LNCaP clone FGC (cell line): ENCODE data around the gene WDR4.
"Not testable (repeated sequence)": the region's sequence is repeated elsewhere in the genome, so short reads cannot be mapped to it uniquely, and the experiment has no call there.

Experiments
- DNase-seq: peaks from one replicate; pipeline ENCODE4 v3.0.0-alpha.2; 2011; ENCODE audit warnings: low read depth
- H3K4me3 ChIP-seq: 2 replicates; pipeline ENCODE4 v1.5.1; 2011; ENCODE audit warnings: mild to moderate bottlenecking, low read depth, low read length, control low read depth
- CTCF ChIP-seq: IDR thresholded peaks from 2 replicates; pipeline ENCODE4 v1.5.1; 2012; ENCODE audit warnings: mild to moderate bottlenecking; ENCODE audit not compliant: control insufficient read depth, insufficient read depth; ENCODE audit errors: extremely low read depth

WDR4 gene

GRCh38 chr21:42847726-42848125, 31.6 kb downstream of the WDR4 start:
- TF ChIP-seq CTCF: no peak
- DNase-seq: no peak
- H3K4me3 ChIP-seq: no peak overlapping the region

GRCh38 chr21:42847051-42847707, 32.2 kb downstream of the WDR4 start:
- DNase-seq: no peak
- no peak for TF ChIP-seq CTCF

GRCh38 chr21:42846221-42846620, 33.1 kb downstream of the WDR4 start:
- no peak for DNase-seq
- TF ChIP-seq CTCF: no peak
- no peak overlapping the region for H3K4me3 ChIP-seq

More at GRCh38 chr21:42847051-42847707, 32.2 kb downstream of the WDR4 start:
- H3K4me3 ChIP-seq: no peak overlapping the region

- no peak for TF ChIP-seq CTCF
- peak overlapping the region; percentile 9 for H3K4me3 ChIP-seq
- peak; percentile 45 for DNase-seq
These were observed 33.9 kb downstream of the WDR4 start for GRCh38 chr21:42845296-42845965.

- DNase-seq: peak; percentile 63
- no peak for TF ChIP-seq CTCF
- H3K4me3 ChIP-seq: peak overlapping the region; percentile 9
These were observed 34.8 kb downstream of the WDR4 start for GRCh38 chr21:42844411-42845113.

GRCh38 chr21:42843056-42843455, 36.3 kb downstream of the WDR4 start:
- no peak for TF ChIP-seq CTCF
- DNase-seq: no peak
- H3K4me3 ChIP-seq: no peak overlapping the region

GRCh38 chr21:42841916-42842655, 37.3 kb downstream of the WDR4 start:
- DNase-seq, H3K4me3 ChIP-seq: not testable (repeated sequence)
